Right lobe of liver (tissue), 6 donors: Measurements from ENCODE around the gene RAI1. TPM values are rescaled to one million over a fixed set of nuclear protein-coding genes. Genes with fewer than 3 reads are reported as not detected.

Source experiments
- ATAC-seq, 4 donors: fragments of 200-7000 bp; cut with Tn5 transposase; one replicate each; pipeline ENCODE4 v1.9.1; 2020; ENCODE audit warnings: mild to moderate bottlenecking in 4 of 4, moderate library complexity in 4 of 4
- DNase-seq, 3 donors: peaks; one replicate each; pipeline ENCODE4 v3.0.0-alpha.2; 2020
- H3K27ac ChIP-seq, 3 donors: fragments of 200-600 bp; one replicate each; pipeline ENCODE4 v1.8.0; 2022
- H3K27me3 ChIP-seq, 2 donors: fragments of 200-600 bp; one replicate each; pipeline ENCODE4 v1.8.0; 2022
- H3K36me3 ChIP-seq, 4 donors: fragments of 200-600 bp; sonication (generic) in 1 of 4; one replicate each; pipeline versions ENCODE4 v1.5.1 to v1.8.0; 2017 to 2022; ENCODE audit warnings: control low read depth in 1 of 4
- H3K4me1 ChIP-seq, 4 donors: fragments of 200-600 bp; sonication (generic) in 1 of 4; one replicate each; pipeline versions ENCODE4 v1.5.1 to v1.8.0; 2017 to 2022; ENCODE audit warnings: control low read depth in 1 of 4
- H3K4me3 ChIP-seq, 3 donors: fragments of 200-600 bp; one replicate each; pipeline ENCODE4 v1.8.0; 2022
- H3K9me3 ChIP-seq, 4 donors: fragments of 200-600 bp; sonication (generic) in 1 of 4; one replicate each; pipeline versions ENCODE4 v1.5.1 to v1.8.0; 2017 to 2022; ENCODE audit warnings: control low read depth in 1 of 4
- POLR2A ChIP-seq: fragments of 450-650 bp; IDR thresholded peaks from one replicate; pipeline ENCODE4 v1.6.1; 2017; ENCODE audit warnings: antibody characterized with exemption, mild to moderate bottlenecking
- WGBS: methylation state at CpG from one replicate; pipeline ENCODE4 v1.1.6; 2018; ENCODE audit warnings: low coverage, low lambda C conversion rate; ENCODE audit not compliant: insufficient coverage; ENCODE audit errors: missing lambda C conversion rate; 5-methylcytosine and 5-hydroxymethylcytosine counted together
- intact Hi-C, 2 donors: fragments of 100-400 bp; cut with DNase I; formaldehyde crosslinking; loops; one replicate each; pipeline versions ENCODE4 v1.11.2 to v1.14.1; 2022
- total RNA-seq, 6 experiments: library from RNA; depleted of rRNA in 2 of 6; stranded (reverse); fragments of >200 nt in 2 of 6; fragmentation: NEBNext Ultra II Directional in 3 of 6; extraction: Animal tissue kit (Norgen Biotek cat#: 25700) in 3 of 6; gene quantifications; one replicate each; pipeline versions ENCODE4 v1.1.0 to v1.2.4, GENCODE V29; 2016 to 2023
- TF ChIP-seq, protein P1 (sequence below), 4 donors: fragments of 200-600 bp in 3 of 4; fragments of 450-650 bp in 1 of 4; IDR thresholded peaks; one replicate each; pipeline versions ENCODE4 v1.5.1 to v1.8.0; 2016 to 2022; ENCODE audit warnings: antibody characterized with exemption in 4 of 4, mild to moderate bottlenecking in 2 of 4
- donor health status: DM: no; HTN: yes; CAD: no.
- donor health status: DM: no; HTN: no; CAD: no.
- donor health status: DM: no; HTN: no; CAD: no.
- donor health status: DM: no; HTN: yes; CAD: no.
- donor health status: DM: no; HTN: yes; CAD: no.

The RAI1 gene
- total RNA-seq, 6 experiments from 2014 or later, result 6.1 to 14.5 (median 8.4) TPM

DNA sequence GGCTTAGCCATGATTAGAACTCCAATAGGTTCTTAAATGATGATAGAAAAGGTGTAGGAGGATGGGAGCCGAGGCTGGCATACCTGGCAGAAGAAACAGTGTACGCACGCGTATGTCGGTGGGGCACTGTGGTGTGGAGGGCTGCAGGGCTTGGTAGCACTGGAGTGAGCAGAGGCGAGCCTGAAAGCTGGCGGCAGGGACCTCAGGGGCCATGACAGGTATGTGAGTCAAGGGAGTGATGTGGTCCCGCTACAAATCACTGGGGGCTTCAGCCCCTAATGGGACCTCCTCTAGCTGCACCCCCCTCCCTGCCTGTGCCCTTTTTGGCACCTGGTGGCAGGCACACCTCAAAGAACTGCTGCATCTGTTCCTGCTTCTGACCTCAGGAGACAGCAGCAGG lies 67.3 kb downstream of the RAI1 start:
- no peaks in the 10 kb centered on the region for H3K27me3 ChIP-seq
- DNase-seq (no peak), ATAC-seq (no peak)
- WGBS, result 100% methylated on average over 1 of the region's 8 CpGs
- H3K27ac ChIP-seq, result no peak overlapping the region
- H3K9me3 ChIP-seq, result no peaks in the 10 kb centered on the region
- no peak for TF ChIP-seq POLR2A
- TF ChIP-seq, protein P1, sequence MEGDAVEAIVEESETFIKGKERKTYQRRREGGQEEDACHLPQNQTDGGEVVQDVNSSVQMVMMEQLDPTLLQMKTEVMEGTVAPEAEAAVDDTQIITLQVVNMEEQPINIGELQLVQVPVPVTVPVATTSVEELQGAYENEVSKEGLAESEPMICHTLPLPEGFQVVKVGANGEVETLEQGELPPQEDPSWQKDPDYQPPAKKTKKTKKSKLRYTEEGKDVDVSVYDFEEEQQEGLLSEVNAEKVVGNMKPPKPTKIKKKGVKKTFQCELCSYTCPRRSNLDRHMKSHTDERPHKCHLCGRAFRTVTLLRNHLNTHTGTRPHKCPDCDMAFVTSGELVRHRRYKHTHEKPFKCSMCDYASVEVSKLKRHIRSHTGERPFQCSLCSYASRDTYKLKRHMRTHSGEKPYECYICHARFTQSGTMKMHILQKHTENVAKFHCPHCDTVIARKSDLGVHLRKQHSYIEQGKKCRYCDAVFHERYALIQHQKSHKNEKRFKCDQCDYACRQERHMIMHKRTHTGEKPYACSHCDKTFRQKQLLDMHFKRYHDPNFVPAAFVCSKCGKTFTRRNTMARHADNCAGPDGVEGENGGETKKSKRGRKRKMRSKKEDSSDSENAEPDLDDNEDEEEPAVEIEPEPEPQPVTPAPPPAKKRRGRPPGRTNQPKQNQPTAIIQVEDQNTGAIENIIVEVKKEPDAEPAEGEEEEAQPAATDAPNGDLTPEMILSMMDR (IDR thresholded peaks at IDR 0.05), result no peak
- peaks cover 0 to 8% (median 4%) of the 10 kb centered on the region in 4 donors for H3K4me1 ChIP-seq
- H3K4me3 ChIP-seq, result no peak overlapping the region
- intact Hi-C loops, result no loop called here
- no peaks in the 10 kb centered on the region for H3K36me3 ChIP-seq

DNA sequence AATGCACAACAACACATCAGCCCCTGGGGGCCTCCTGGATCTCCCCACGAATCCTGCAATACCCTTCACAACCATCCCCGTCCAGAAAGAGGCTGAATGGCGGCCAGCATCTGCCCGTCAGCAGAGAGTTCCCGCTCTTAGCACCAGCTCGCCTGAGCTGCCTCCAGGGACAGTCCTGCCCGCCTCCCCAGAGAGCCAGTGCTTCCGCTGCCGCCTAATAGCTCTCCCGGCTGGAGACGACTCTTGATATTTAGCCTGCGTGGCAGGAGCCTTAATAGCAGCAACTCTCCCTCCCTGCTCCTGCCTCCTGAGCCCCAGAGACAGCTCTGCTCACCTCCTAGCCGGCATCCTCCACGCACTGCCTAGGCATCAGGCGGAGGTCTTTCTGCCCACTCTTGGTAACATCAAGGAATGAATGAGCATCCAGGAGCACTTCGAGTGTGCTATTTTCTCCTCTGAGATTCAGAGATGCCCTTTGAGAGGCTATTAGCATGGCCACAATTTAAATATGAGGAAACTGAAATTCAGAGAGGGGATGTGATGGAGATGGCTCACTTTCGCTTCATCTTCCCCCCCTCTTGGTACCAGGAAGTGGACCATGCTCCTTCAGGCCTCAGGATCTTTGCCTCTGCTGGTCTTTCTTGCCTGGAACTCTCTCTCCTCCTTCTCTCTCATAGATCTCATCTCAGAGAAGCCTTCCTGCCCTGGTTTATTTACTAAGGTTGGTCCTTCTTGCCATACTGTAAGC lies 67.9 kb downstream of the RAI1 start:
- intact Hi-C loops, result no loop called here
- no peak for ATAC-seq
- Histone ChIP-seq H3K4me1 (peaks cover 0 to 8% (median 4%) of the 10 kb centered on the region in 4 donors), H3K27me3 (no peaks in the 10 kb centered on the region), H3K9me3 (no peaks in the 10 kb centered on the region), H3K36me3 (no peaks in the 10 kb centered on the region), H3K27ac (no peak overlapping the region), H3K4me3 (no peak overlapping the region)
- WGBS, result 84% methylated on average over 7 of the region's 17 CpGs
- no peak for DNase-seq
- TF ChIP-seq POLR2A, result no peak
- TF ChIP-seq, protein P1 (IDR thresholded peaks at IDR 0.05), result no peak

DNA sequence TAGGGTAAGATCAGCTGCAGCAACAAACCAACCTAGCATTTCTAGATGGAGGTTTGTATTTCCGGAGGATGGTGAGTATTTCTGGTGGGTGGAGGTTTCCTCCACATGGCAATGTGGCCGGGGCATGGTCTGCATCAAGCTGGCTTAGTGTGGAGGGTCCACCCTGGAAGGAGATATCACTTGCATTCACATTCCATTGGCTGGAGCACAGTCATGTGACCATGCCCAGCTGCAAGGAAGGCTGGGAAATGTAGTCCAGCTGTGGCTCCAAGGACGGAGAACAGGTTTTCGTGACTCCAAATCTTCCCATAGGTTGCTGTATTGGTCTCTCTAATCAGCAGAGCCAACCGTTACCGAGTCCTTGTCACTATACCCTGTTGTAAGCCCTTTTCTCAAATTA lies 68.7 kb downstream of the RAI1 start:
- no peaks in the 10 kb centered on the region for H3K27me3 ChIP-seq
- ATAC-seq (no peak), DNase-seq (no peak)
- peaks cover 0 to 8% (median 4%) of the 10 kb centered on the region in 4 donors for H3K4me1 ChIP-seq
- no peak overlapping the region for H3K27ac ChIP-seq
- no peaks in the 10 kb centered on the region for H3K9me3 ChIP-seq
- WGBS, result 71% methylated on average over 6 of the region's 6 CpGs
- H3K4me3 ChIP-seq, result no peak overlapping the region
- no peaks in the 10 kb centered on the region for H3K36me3 ChIP-seq
- no peak for TF ChIP-seq POLR2A
- TF ChIP-seq, protein P1 (IDR thresholded peaks at IDR 0.05), result no peak
- intact Hi-C loops, result no loop called here

DNA sequence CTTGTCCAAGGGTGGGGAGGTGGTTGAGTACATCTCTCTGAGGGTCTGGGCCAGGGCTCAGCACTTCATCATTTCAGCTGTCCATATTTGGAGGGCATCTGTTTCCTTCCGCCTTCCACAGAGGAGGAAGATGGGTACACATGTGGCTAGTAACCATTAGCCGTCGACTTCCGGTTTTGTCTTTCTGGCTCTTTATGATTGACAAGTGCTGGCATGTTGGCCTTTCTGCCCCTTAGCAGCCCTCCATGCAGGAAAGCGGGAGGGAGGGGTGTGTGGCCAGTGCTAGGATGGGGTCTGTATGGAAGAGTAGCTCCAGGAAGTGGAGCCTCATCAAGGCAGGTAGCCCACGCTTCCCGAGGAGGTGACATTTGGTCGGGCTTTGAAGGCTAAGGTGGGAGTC lies 69.6 kb downstream of the RAI1 start:
- ATAC-seq (no peak), DNase-seq (no peak)
- Histone ChIP-seq H3K9me3 (no peaks in the 10 kb centered on the region), H3K36me3 (no peaks in the 10 kb centered on the region), H3K4me1 (peaks cover 0 to 8% (median 4%) of the 10 kb centered on the region in 4 donors), H3K4me3 (no peak overlapping the region), H3K27ac (peak overlapping the region in 1 of 3 donors; percentile 40), H3K27me3 (no peaks in the 10 kb centered on the region)
- WGBS, result 42% methylated on average over 4 of the region's 8 CpGs
- intact Hi-C loops, result no loop called here
- TF ChIP-seq POLR2A, result no peak
- TF ChIP-seq, protein P1 (IDR thresholded peaks at IDR 0.05), result no peak
